GM23248 (cell line): ENCODE results near the gene LSAMP.

Experiments
- EZH2 ChIP-seq: fragments of 200-600 bp; sonication (generic); IDR thresholded peaks from 2 replicates; pipeline ENCODE4 v1.6.1; 2018; ENCODE audit warnings: antibody characterized with exemption, mild to moderate bottlenecking; ENCODE audit not compliant: insufficient read depth, poor library complexity, severe bottlenecking
- EZH2phosphoT487 ChIP-seq: fragments of 200-600 bp; sonication (generic); IDR thresholded peaks from 2 replicates; pipeline ENCODE4 v1.6.1; 2018; ENCODE audit warnings: antibody characterized with exemption, moderate library complexity, mild to moderate bottlenecking, low read depth; ENCODE audit not compliant: insufficient read depth

DNA sequence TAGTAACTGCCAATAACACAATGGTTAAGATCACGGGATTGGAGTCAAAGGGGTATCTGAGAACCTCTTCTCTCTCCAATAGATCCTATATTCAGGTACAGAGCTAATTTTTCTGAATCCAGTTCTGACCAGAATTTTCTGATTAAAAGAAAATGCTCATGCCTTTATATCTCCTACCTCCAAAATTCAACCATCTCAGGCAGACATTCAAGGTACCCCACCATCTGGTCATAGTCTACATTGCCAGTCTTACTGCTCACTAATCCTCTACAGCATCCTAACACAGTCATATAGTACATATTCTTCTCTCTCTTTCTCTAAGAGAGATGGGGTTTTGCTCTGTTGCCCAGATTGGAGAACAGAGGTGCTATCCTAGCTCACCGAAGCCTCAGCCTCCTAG lies 59.1 kb downstream of the LSAMP start:
- TF ChIP-seq EZH2phosphoT487 (no peak), EZH2 (no peak)
